Skeletal muscle tissue (tissue), 4 donors: ENCODE results near the gene CHMP4B. TPM values are rescaled to one million over a fixed set of nuclear protein-coding genes. Genes with fewer than 3 reads are reported as not detected.

ENCODE experiments used
- H3K27ac ChIP-seq: one replicate; pipeline ENCODE4 v1.7.0; 2013; ENCODE audit warnings: mild to moderate bottlenecking, low read depth, low read length, inconsistent platforms
- H3K27me3 ChIP-seq, 3 donors: one replicate each; pipeline ENCODE4 v1.7.0; 2013; ENCODE audit warnings: low read length in 3 of 3; ENCODE audit not compliant: control insufficient read depth in 3 of 3, insufficient read depth in 3 of 3
- H3K36me3 ChIP-seq, 3 donors: one replicate each; pipeline ENCODE4 v1.7.0; 2013; ENCODE audit warnings: low read length in 3 of 3; ENCODE audit not compliant: control insufficient read depth in 3 of 3, insufficient read depth in 3 of 3
- H3K4me1 ChIP-seq, 3 donors: one replicate each; pipeline ENCODE4 v1.7.0; 2013; ENCODE audit warnings: low read length in 3 of 3, mild to moderate bottlenecking in 3 of 3; ENCODE audit not compliant: control insufficient read depth in 3 of 3, insufficient read depth in 3 of 3
- H3K4me3 ChIP-seq, 3 donors: one replicate each; pipeline ENCODE4 v1.7.0; 2013; ENCODE audit warnings: low read length in 3 of 3
- H3K9ac ChIP-seq, 3 donors: one replicate each; pipeline ENCODE4 v1.7.0; 2013; ENCODE audit warnings: low read length in 3 of 3, mild to moderate bottlenecking in 3 of 3, moderate library complexity in 2 of 3, low read depth in 1 of 3
- H3K9me3 ChIP-seq, 3 donors: one replicate each; pipeline ENCODE4 v1.7.0; 2013; ENCODE audit warnings: low read length in 3 of 3; ENCODE audit not compliant: control insufficient read depth in 3 of 3
- total RNA-seq: library from RNA; depleted of rRNA; stranded (reverse); fragments of >200 nt; gene quantifications from one replicate; pipeline ENCODE4 v1.2.3, GENCODE V29; 2014
- donor health status: Osteomylitis.

Gene CHMP4B
- total RNA-seq, 1 donor from 2014 or later, result 24.0 TPM

DNA sequence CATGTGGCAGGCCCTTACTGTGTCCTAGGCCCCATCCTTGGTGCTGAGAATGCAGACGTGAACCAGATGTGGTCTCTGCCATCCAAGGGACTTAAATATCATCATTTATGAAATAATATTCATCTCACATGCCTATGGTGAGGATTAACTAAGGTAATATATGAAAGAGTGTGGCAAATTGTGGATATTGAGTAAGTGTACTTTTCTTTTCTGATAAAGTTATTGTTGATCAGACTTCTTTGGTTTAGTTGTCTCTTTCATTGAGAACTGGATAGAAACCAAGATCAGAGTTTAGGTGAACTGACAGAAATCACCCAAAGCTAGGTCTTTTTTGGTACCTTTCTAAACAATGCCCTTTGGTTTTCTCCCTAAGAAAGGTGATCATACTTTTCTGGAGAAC is 5.0 kb downstream of the CHMP4B start:
- Histone ChIP-seq H3K27me3 (no peaks in the 10 kb centered on the region), H3K27ac (no peak overlapping the region), H3K9ac (no peak overlapping the region), H3K4me1 (peaks cover 27 to 70% (median 48%) of the 10 kb centered on the region in 3 donors), H3K9me3 (no peaks in the 10 kb centered on the region), H3K4me3 (no peak overlapping the region), H3K36me3 (peaks cover 0 to 4% (median 0%) of the 10 kb centered on the region in 3 donors)

GRCh38 chr20:33817411-33817810 is 6.3 kb downstream of the CHMP4B start:
- H3K4me1 ChIP-seq, result peaks cover 27 to 65% (median 44%) of the 10 kb centered on the region in 3 donors
- H3K4me3 ChIP-seq, result no peak overlapping the region
- no peak overlapping the region for H3K9ac ChIP-seq
- H3K36me3 ChIP-seq, result no peaks in the 10 kb centered on the region
- H3K27me3 ChIP-seq, result no peaks in the 10 kb centered on the region
- no peaks in the 10 kb centered on the region for H3K9me3 ChIP-seq
- no peak overlapping the region for H3K27ac ChIP-seq

DNA sequence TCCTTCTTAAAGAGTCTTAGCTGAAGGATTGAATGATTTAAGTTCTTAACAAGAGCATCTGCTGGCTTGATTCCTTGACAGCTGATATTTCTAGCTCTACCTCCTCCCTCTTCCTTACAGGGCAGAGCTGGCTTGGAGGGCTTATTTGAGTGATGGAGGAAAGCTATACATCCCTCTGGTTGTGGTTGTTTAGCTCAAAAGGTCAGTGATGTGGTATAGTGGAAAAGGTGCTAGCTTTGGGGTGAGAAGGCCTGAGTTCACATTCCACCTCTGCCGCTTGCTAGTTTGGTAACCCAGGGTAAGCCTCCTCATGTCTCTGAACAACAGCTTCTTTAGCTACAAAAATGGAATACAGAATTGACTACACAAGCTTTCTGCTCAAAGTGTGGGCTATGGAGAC is 8.3 kb downstream of the CHMP4B start:
- H3K27me3 ChIP-seq, result no peaks in the 10 kb centered on the region
- H3K36me3 ChIP-seq, result peaks cover 0 to 2% (median 0%) of the 10 kb centered on the region in 3 donors
- H3K4me3 ChIP-seq, result no peak overlapping the region
- no peak overlapping the region for H3K9ac ChIP-seq
- H3K9me3 ChIP-seq, result no peaks in the 10 kb centered on the region
- peaks cover 19 to 53% (median 33%) of the 10 kb centered on the region in 3 donors for H3K4me1 ChIP-seq
- H3K27ac ChIP-seq, result no peak overlapping the region

- H3K27ac ChIP-seq, result no peak overlapping the region
- H3K27me3 ChIP-seq, result no peaks in the 10 kb centered on the region
- no peak overlapping the region for H3K4me3 ChIP-seq
- peaks cover 15 to 52% (median 28%) of the 10 kb centered on the region in 3 donors for H3K4me1 ChIP-seq
- H3K9me3 ChIP-seq, result no peaks in the 10 kb centered on the region
- peaks cover 0 to 2% (median 0%) of the 10 kb centered on the region in 3 donors for H3K36me3 ChIP-seq
- no peak overlapping the region for H3K9ac ChIP-seq
These were observed 9.2 kb downstream of the CHMP4B start for GRCh38 chr20:33820362-33820761.

GRCh38 chr20:33821270-33821836 is 10.2 kb downstream of the CHMP4B start:
- Histone ChIP-seq H3K27me3 (no peaks in the 10 kb centered on the region), H3K27ac (no peak overlapping the region), H3K36me3 (peaks cover 0 to 2% (median 0%) of the 10 kb centered on the region in 3 donors), H3K9ac (no peak overlapping the region), H3K4me3 (no peak overlapping the region), H3K4me1 (peaks cover 25 to 53% (median 38%) of the 10 kb centered on the region in 3 donors), H3K9me3 (no peaks in the 10 kb centered on the region)

DNA sequence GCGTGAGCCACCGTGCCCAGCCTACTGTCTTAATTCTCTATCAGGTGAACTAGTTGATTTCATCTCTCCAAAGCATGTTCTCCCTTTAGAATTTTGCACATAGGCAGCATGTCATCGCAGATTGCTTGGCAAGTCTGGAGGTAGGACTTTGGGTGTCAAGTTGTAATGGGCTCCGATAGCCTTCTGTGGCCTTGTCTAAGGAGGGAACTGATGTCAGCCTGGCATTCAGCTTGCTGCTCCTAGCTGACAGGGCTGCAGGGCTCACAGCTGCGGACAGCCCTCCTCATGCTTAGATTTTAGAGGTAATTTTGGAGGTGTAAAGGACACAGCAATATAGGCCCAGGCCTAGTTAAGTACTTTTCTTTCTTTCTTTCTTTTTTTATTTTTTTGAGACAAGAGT is 11.3 kb downstream of the CHMP4B start:
- Histone ChIP-seq H3K4me3 (no peak overlapping the region), H3K9ac (peak overlapping the region in 2 of 3 donors; percentile 48 to 51), H3K36me3 (peaks cover 0 to 2% (median 0%) of the 10 kb centered on the region in 3 donors), H3K27me3 (no peaks in the 10 kb centered on the region), H3K4me1 (peaks cover 33 to 61% (median 44%) of the 10 kb centered on the region in 3 donors), H3K9me3 (no peaks in the 10 kb centered on the region), H3K27ac (peak overlapping the region; percentile 37)

- Histone ChIP-seq H3K4me1 (peaks cover 39 to 62% (median 44%) of the 10 kb centered on the region in 3 donors), H3K27me3 (no peaks in the 10 kb centered on the region), H3K27ac (peak overlapping the region; percentile 37)
These were observed 11.8 kb downstream of the CHMP4B start for GRCh38 chr20:33822991-33823390.

GRCh38 chr20:33824852-33825251 is 13.7 kb downstream of the CHMP4B start:
- Histone ChIP-seq H3K9me3 (no peaks in the 10 kb centered on the region), H3K4me1 (peaks cover 58 to 69% (median 59%) of the 10 kb centered on the region in 3 donors), H3K27me3 (no peaks in the 10 kb centered on the region), H3K4me3 (no peak overlapping the region), H3K9ac (no peak overlapping the region), H3K36me3 (peaks cover 0 to 2% (median 0%) of the 10 kb centered on the region in 3 donors), H3K27ac (no peak overlapping the region)

More at GRCh38 chr20:33822991-33823390, 11.8 kb downstream of the CHMP4B start:
- H3K4me3 ChIP-seq, result no peak overlapping the region
- no peak overlapping the region for H3K9ac ChIP-seq
- no peaks in the 10 kb centered on the region for H3K9me3 ChIP-seq
- H3K36me3 ChIP-seq, result peaks cover 0 to 2% (median 0%) of the 10 kb centered on the region in 3 donors

DNA sequence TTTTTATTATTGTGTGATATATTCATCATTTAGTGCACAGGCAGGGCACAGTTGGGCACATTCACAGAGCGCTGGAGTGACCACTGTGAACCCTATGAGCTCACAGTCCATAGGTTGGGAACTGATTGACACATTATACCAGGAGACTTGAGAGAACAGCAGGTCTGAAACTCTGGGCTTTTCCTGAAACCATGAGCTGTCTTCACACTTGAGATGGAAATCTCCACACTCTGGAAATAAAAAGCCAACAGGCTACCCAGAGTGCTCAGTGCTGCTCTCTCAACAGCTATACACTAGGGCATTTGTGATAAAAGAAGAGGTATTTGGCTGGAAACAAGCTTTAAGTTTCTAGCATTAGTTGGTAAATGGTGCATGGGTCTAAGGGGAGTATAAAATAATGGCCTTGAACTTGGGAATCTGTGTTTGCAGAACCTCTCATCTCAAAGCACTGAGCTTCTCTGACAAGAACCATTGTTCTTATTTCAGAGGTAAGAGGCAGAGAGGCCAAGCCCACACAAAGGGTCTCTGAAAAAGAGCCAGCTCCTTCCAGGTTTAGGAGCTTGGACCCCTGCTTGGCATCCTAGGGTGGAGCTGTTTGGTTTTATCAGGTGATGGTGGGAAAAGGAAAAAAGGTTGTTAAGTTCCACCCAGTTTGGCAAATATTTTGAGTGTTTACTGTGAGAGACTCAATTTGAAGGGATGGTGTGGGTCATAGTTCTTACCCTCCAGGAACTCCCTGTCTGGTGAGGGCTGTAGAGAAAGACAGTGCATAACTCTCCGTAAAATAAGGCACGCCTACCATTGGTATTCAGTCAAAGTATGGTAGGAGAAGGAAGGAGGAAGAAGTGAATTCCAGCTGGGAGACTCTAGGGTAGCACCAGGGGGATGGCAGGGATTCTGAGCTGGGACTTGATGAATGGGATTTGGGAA is 14.5 kb downstream of the CHMP4B start:
- no peak overlapping the region for H3K27ac ChIP-seq
- peaks cover 0 to 2% (median 0%) of the 10 kb centered on the region in 3 donors for H3K36me3 ChIP-seq
- no peak overlapping the region for H3K4me3 ChIP-seq
- no peaks in the 10 kb centered on the region for H3K27me3 ChIP-seq
- H3K9ac ChIP-seq, result no peak overlapping the region
- H3K9me3 ChIP-seq, result no peaks in the 10 kb centered on the region
- peaks cover 61 to 69% (median 61%) of the 10 kb centered on the region in 3 donors for H3K4me1 ChIP-seq
